ENCODE results near the gene PHACTR1. TPM values are rescaled to one million over a fixed set of nuclear protein-coding genes. Genes with fewer than 3 reads are reported as not detected.

Gene PHACTR1
- total and polyA plus RNA-seq, 2 of the 4 experiments (the other 2 are of a cell fraction): not detected

DNA sequence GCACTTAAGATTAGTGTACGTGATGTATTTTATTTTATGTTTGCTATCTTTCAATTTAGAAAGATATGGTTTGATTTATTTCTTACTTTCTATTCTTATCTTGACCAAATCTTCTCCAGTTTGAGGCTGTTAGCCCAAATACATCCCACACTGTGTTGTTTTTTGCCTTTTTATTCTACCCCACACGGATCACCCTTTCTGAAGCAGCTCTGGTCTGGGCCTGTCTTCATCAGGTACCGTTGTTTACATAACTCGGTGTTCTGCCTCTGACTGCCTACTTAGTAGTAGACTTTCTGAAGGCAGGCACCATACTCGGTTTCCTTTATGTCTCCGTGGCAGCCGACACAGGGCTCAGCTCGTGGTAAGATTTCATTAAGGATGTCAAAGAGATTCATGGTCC, 95.0 kb downstream of the PHACTR1 start:
- Histone ChIP-seq H3K23ac (ENCODE audit: low read depth, low read length) (no peak overlapping the region), H3K4me3 (ENCODE audit: insufficient read depth, low read depth, low read length) (no peak overlapping the region), H3K79me1 (ENCODE audit: low read depth in 1 of 2, low read length in 2 of 2) (no peaks in the 10 kb centered on the region), H2BK20ac (ENCODE audit: low read depth, low read length) (no peak overlapping the region), H3K9me1 (ENCODE audit: insufficient read depth, low read length) (no peaks in the 10 kb centered on the region), H3K36me3 (ENCODE audit: control insufficient read depth, insufficient read depth, low read length) (no peaks in the 10 kb centered on the region), H3K27ac (ENCODE audit: insufficient read depth, low read length) (no peak overlapping the region), H3K56ac (ENCODE audit: extremely low read depth, insufficient read depth, low read length) (no peak overlapping the region), H3K18ac (ENCODE audit: low read depth, low read length) (no peak overlapping the region), H2BK5ac (ENCODE audit: low read depth, low read length, poor library complexity, severe bottlenecking) (no peak overlapping the region), H4K91ac (ENCODE audit: insufficient read depth, low read depth, low read length) (no peak overlapping the region), H4K5ac (ENCODE audit: low read depth, low read length) (no peak overlapping the region), H3K4ac (ENCODE audit: low read depth, low read length) (no peak overlapping the region), H4K8ac (ENCODE audit: low read depth in 2 of 2, low read length in 2 of 2) (no peak overlapping the region), H2AFZ (replicated peaks; ENCODE audit: low read length, poor library complexity) (no peak overlapping the region), H2AK5ac (ENCODE audit: low read depth, low read length) (no peak overlapping the region), H3K14ac (replicated peaks; ENCODE audit: low read depth, low read length) (no peak overlapping the region), H3K4me2 (ENCODE audit: low read depth, low read length) (no peak overlapping the region), H2AK9ac (replicated peaks; ENCODE audit: low read depth, low read length, poor library complexity) (no peak overlapping the region), H2BK15ac (ENCODE audit: low read depth, low read length) (no peak overlapping the region), H4K20me1 (ENCODE audit: insufficient read depth, low read length) (no peaks in the 10 kb centered on the region), H3K27me3 (ENCODE audit: control insufficient read depth, insufficient read depth, low read length) (no peaks in the 10 kb centered on the region), H2BK120ac (ENCODE audit: low read depth, low read length) (no peak overlapping the region), H3K4me1 (ENCODE audit: control insufficient read depth, insufficient read depth, low read length) (no peaks in the 10 kb centered on the region), H3K9ac (ENCODE audit: low read depth, low read length) (no peak overlapping the region), H3K9me3 (ENCODE audit: control insufficient read depth, insufficient read depth, low read length) (peaks cover 6% of the 10 kb centered on the region; the same call in 1 of the 2 replicates)
- intact Hi-C loops (cut with micrococcal nuclease): no loop called here
- TF ChIP-seq RCOR1 (IDR thresholded peaks at IDR 0.05; ENCODE audit: insufficient replicate concordance, low read length) (no peak), MXI1 (IDR thresholded peaks at IDR 0.05; ENCODE audit: borderline replicate concordance, low read depth, low read length) (no peak), MAZ (IDR thresholded peaks at IDR 0.05; ENCODE audit: borderline replicate concordance, low read depth, low read length) (no peak)
- TF ChIP-seq, protein P1, sequence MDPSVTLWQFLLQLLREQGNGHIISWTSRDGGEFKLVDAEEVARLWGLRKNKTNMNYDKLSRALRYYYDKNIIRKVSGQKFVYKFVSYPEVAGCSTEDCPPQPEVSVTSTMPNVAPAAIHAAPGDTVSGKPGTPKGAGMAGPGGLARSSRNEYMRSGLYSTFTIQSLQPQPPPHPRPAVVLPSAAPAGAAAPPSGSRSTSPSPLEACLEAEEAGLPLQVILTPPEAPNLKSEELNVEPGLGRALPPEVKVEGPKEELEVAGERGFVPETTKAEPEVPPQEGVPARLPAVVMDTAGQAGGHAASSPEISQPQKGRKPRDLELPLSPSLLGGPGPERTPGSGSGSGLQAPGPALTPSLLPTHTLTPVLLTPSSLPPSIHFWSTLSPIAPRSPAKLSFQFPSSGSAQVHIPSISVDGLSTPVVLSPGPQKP (IDR thresholded peaks at IDR 0.05; ENCODE audit: borderline replicate concordance, low read depth, low read length): no peak
- dilution Hi-C loops (cut with HindIII; ENCODE audit: low sequenced_read_pairs, unreplicated experiment): no loop called here
- ChIA-PET POLR2A (ENCODE audit: unreplicated experiment) (no interaction called here), CTCF (no interaction called here)
- WGBS, 2 experiments (ENCODE audit: extremely low coverage in 2 of 2, insufficient read length in 1 of 2): 70% methylated on average over 2 of the region's 8 CpGs; no CpG with 5 or more reads in 1 of the 2 experiments
- in situ Hi-C loops (cut with MboI; ENCODE audit: low sequenced_read_pairs): no loop called here
- DNase-seq: no peak
- no peak for ATAC-seq (ENCODE audit: low read depth)
- BruUV-seq (replicated peaks): no TSS peak
